Measurements from ENCODE around the gene DNAJC30.
A peak's percentile ranks its signal among the peaks of the same experiment; 100 is the strongest.
"Not testable (repeated sequence)": the region's sequence is repeated elsewhere in the genome, so short reads cannot be mapped to it uniquely, and the experiment has no call there.

Gene DNAJC30

GRCh38 chr7:73680501-73680900 is 2.8 kb downstream of the DNAJC30 start:
- DNase-seq = no peak

GRCh38 chr7:73679709-73680108 is 3.5 kb downstream of the DNAJC30 start:
- no peak for DNase-seq

GRCh38 chr7:73678862-73679261 is 4.4 kb downstream of the DNAJC30 start:
- no peak for DNase-seq

GRCh38 chr7:73676062-73676461 is 7.2 kb downstream of the DNAJC30 start:
- not testable (repeated sequence) for DNase-seq

GRCh38 chr7:73674468-73675124 is 8.7 kb downstream of the DNAJC30 start:
- DNase-seq = no peak

- DNase-seq = no peak
Observed at GRCh38 chr7:73671857-73672445, 11.3 kb downstream of the DNAJC30 start.

GRCh38 chr7:73671322-73671661 is 12.0 kb downstream of the DNAJC30 start:
- no peak for DNase-seq

GRCh38 chr7:73669858-73670385 is 13.3 kb downstream of the DNAJC30 start:
- no peak for DNase-seq

GRCh38 chr7:73669288-73669701 is 14.0 kb downstream of the DNAJC30 start:
- no peak for DNase-seq

GRCh38 chr7:73668886-73669230 is 14.4 kb downstream of the DNAJC30 start:
- no peak for DNase-seq

GRCh38 chr7:73668103-73668885 is 15.0 kb downstream of the DNAJC30 start:
- DNase-seq = no peak

- DNase-seq = peak; percentile 92
Observed at GRCh38 chr7:73667344-73668102, 15.7 kb downstream of the DNAJC30 start, which contains the start of gene VPS37D. Gene VPS37D, plus strand, starts transcription at chr7:73667831. Its CDS starts 128 bp downstream, at chr7:73667959.

- DNase-seq = no peak
Observed at GRCh38 chr7:73663033-73663432, 20.2 kb downstream of the DNAJC30 start.

GRCh38 chr7:73660594-73660993 is 22.7 kb downstream of the DNAJC30 start:
- DNase-seq = not testable (repeated sequence)

- DNase-seq = no peak
Observed at GRCh38 chr7:73659983-73660382, 23.3 kb downstream of the DNAJC30 start.

GRCh38 chr7:73655309-73655708 is 27.9 kb downstream of the DNAJC30 start:
- DNase-seq = not testable (repeated sequence)

GRCh38 chr7:73652541-73652949 is 30.7 kb downstream of the DNAJC30 start:
- no peak for DNase-seq

GRCh38 chr7:73650524-73650923 is 32.7 kb downstream of the DNAJC30 start:
- no peak for DNase-seq

- DNase-seq = no peak
Observed at GRCh38 chr7:73649576-73649975, 33.7 kb downstream of the DNAJC30 start.

- DNase-seq = no peak
Observed at GRCh38 chr7:73648593-73649332, 34.5 kb downstream of the DNAJC30 start.

- DNase-seq = peak; percentile 40
Observed at GRCh38 chr7:73647725-73648592, 35.3 kb downstream of the DNAJC30 start.

Data from activated naive CD4-positive, alpha-beta T cell treated with anti-CD3 and anti-CD28 coated beads, Interleukin-2, amount 50 U/mL, for 16 hours (primary cell).